MM.1S (cell line): ENCODE results near the gene CSH1.

ENCODE experiments used
- EZH2 ChIP-seq: fragments of 300-600 bp; sonication (generic); optimal IDR thresholded peaks from 2 replicates; pipeline ENCODE3; 2017; ENCODE audit warnings: low read depth, mild to moderate bottlenecking, antibody characterized with exemption, low read length, mixed read lengths
- EZH2phosphoT487 ChIP-seq: fragments of 300-600 bp; sonication (generic); IDR thresholded peaks from 2 replicates; pipeline ENCODE4 v1.6.1; 2018; ENCODE audit warnings: antibody characterized with exemption, low read length
- TF ChIP-seq, protein P1 (sequence below): fragments of 300-600 bp; sonication (generic); IDR thresholded peaks from 2 replicates; pipeline ENCODE4 v1.5.1; 2016; ENCODE audit warnings: antibody characterized with exemption, low read length, mixed read lengths

DNA sequence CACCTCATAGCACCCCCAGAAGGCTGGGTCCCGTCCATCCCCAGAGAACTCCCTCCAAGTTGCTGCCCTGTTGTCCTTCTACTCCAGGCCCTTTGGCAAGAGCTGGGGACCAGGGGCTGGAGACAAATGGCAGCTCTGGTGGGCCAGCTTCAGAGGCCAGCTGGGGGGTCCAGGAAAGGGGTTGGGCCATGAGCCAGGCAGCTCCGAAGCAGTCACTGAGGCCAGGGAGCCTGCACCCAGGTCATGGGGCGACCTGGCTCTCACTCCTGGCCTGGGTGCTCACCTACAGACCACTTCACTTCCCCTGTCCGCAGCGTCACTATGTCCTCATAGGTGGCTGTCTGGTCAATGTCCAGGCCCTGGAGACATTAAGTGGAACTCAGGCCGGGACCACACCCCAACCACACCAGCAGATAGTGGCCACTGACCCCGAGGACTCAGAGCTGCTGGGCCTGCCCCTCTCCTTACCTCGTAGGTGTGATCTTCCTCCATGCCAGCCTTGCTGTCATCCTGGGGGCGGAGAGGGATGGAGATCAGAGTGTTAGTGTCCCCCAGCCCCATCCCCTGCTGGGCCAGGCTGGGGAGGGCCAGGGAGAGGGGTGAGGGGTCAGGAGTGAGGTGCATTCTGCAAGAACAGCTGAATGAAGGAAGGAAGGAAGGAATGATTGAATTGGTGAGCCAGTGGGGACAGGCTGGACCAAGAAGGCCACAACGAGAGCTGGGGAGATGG is 32.8 kb upstream of the CSH1 start:
- TF ChIP-seq, protein P1, sequence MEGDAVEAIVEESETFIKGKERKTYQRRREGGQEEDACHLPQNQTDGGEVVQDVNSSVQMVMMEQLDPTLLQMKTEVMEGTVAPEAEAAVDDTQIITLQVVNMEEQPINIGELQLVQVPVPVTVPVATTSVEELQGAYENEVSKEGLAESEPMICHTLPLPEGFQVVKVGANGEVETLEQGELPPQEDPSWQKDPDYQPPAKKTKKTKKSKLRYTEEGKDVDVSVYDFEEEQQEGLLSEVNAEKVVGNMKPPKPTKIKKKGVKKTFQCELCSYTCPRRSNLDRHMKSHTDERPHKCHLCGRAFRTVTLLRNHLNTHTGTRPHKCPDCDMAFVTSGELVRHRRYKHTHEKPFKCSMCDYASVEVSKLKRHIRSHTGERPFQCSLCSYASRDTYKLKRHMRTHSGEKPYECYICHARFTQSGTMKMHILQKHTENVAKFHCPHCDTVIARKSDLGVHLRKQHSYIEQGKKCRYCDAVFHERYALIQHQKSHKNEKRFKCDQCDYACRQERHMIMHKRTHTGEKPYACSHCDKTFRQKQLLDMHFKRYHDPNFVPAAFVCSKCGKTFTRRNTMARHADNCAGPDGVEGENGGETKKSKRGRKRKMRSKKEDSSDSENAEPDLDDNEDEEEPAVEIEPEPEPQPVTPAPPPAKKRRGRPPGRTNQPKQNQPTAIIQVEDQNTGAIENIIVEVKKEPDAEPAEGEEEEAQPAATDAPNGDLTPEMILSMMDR: no peak
- no peak for TF ChIP-seq EZH2
- TF ChIP-seq EZH2phosphoT487: no peak
